Endometrium (tissue), 2 donors: ENCODE data around the gene CUBN.

Experiments used
- FAIRE-seq: peaks from 2 replicates; lab custom pipeline; 2012; peaks lifted over from hg19 to GRCh38; lab: Jason Lieb, UNC
- donor health status: control.
- donor health status: control.

The CUBN gene

DNA sequence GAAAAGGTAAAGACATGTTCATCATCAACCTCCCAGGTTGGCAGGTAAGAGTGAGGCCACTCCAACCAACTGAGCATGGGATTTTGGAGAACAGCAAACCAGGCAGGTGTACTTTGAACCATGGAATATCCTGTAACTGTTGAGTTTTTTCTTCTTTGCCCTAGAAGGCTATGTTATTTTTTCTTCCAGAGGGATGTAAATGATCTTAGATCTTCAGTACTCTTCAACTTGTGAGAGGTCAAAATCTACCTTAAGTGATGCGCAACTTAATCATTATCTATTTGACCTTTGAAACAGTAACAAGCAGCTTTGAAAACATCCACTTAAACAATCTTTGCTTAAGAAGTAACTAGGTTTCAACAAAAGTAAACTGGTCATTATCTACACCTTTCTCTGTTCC lies at the start of gene CUBN:
Gene CUBN, minus strand, starts transcription at position 71 of the 400 bp plus-strand sequence. Its CDS starts 46 bp downstream, at position 25.
- FAIRE-seq: no peak

DNA sequence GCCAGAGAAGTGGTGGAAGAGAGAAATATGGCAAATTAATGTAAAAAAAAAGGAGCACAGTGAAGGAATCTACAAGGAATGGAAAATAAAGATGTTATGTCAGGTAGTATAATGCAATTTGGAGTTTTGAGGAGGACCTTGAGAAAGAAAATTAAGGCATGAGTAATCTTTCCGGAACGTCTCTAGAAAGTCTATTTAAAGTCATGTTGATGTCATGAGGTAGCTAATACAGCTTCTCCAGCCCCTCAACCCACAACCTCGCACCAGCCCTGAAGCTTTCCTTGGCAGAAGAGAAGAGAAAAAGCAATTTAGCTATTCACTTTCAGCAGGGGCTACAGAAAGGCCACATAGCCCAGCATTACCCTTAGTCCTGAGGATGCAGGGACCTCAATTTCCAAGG lies 49.4 kb upstream of the CUBN start:
- FAIRE-seq: no peak

DNA sequence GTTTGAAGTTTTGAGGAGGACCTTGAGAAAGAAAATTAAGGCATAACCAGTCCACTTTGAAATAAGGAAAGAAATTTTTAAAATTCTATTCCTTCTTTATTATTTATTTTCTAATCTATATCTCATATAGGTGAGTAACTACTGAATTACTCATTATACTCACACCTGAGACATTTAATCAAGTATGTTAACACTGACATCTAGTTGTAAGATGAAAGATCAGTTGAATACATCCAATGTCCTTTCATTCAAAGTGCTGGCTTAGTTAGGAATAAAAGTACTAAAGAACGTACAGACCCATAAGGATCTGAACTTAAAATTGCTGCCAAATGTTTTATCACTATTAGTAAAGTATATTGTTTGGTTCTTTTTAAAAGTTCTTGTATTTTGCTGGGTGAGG lies 48.4 kb upstream of the CUBN start:
- no peak for FAIRE-seq

DNA sequence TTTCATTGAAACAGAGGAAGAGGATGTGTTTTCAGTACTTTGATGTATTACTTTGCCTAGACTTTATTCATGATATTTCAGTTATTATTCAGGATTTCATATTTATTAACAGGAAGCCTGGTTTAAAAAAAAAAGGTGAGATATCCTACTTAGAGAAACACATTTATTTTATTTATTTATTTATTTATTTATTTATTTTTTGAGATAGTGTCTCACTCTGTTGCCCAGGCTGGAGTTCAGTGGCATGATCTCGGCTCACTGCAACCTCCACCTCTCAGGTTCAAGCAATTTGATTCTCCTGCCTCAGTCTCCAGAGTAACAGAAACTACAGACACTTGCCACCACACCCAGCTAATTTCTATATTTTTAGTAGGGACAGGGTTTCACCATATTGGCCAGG lies 47.4 kb upstream of the CUBN start:
- FAIRE-seq: no peak

DNA sequence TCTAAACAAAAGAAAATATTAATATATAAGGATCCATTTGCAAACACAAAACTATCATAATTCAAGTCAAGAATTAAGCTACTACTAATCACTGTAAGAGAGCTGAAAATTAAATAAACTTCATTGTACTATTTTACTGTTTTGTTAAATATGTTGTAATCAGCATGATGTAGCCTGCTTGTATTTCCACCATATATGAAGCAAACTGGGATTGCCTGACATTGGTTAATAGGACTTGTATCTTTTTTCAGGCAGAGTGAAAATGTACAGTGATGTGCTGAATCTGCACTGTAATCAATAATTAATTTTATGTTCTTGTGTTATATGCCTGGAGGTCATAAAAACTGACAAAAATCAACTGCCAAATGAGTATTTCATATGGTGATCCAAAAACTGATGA lies 46.5 kb upstream of the CUBN start:
- no peak for FAIRE-seq

DNA sequence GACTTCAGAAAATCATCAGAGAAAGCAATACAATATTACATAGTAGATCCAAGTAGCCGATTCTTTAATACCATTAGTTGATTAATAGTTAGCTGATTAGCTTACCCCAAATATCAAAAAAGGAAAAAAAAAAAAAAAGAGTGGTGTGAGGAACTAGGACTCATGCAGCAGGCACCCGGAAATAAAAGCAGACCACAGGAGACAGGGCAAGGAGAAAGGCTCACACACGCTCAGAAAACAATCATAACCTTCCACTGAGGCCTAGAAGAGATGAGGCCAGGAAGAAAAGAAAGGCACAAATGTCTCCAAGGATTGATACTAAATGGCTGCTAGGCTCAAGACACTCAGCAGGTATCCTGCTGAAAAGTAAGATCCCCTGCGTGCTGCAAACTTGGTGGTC lies 45.9 kb upstream of the CUBN start:
- no peak for FAIRE-seq

DNA sequence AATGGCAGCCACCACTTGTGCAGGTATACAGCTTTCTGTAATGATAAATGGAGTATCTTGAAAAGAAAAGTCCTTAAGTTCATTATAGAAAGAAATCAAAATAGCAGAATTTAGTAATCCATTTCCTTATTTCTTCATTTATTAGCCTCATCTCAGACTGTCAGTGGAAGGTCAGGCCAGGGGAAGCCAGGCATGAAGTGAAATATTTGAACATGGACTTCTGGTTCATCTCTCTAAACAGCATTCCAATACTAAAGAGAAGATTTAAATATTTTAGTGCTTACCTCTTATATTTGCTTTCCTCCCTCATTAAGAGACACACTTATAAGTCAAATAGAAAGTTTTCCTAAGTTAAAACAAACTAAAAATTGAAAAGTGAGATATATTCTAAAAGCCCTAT lies 45.0 kb upstream of the CUBN start:
- no peak for FAIRE-seq

DNA sequence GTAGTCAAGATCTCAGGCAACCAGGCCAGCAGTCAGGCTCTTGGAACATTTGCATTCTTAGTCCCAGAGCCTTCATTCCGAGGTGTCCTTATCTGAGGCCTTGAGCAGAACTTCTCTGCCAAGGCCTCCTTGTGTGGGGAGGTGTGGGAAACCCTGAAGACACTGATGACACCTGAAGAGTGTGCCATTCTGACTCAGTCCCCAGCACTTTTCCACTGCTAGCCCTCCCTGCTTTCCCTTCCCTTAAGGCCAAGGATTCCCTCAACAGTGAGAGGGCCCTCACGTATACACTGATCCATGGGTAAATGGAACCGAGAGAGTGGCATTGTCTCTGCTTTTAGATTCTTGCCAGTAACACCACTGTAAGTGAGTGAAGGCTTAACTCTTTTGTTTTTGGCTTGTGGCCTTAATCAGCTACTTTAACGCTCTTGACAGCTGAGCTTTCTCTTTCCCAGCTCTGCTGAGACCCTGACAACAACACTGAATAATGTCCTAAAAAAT lies 41.6 kb upstream of the CUBN start:
- FAIRE-seq: no peak

DNA sequence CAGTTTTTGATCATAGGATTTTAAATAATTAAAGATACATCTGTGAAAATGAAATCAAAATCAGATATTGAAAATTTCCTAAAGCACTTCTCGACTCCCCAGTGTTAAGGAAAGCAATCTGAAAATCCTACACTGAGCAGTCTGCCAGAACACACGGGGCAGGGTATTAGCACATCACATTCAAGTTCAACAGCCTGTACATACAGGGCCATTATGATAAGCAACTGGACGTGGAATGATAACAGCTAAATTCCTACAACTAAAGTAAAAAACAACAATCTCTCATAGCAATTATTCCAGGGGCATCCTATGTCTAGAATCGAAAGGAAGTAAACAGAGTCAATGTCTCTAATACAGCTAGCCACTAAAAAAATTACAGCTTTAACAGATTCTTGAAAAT lies 40.2 kb upstream of the CUBN start:
- no peak for FAIRE-seq

DNA sequence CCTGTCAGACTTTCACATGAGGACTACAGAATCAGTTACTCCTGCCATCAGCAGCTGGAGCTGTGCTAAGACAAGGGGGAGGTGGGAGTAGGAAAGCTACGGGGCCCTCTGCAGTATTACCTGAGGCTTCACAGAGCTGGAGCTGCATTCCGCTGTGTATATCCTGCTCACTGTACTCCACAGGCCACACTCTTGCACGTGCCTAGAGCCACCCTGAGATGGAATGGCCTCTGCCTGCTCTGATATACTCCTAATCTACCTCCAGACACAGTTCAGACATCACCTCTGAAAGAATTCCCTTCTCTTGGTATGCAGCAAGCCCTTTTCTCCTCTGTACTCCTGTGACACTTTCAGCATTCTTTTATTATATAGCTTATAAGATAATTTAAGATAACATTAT lies 37.1 kb upstream of the CUBN start:
- FAIRE-seq: no peak

DNA sequence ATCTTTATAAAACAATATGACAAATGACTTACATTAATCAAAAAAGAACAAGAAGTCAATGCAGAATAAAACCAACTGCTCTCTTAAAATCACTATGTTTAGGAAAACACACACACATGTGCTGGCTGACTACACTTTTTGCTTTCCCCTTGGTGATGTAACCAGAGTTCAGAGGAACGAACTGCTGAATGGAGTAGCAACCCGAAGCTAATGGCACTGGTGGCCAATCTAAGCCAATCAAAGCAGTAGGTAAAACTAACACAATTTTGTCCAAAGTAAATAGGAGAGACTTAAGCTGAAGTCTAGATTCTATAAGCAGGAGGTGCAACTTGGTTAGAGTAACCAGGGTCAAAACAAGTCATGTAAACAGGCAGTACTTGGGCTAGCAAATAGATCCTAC lies 33.2 kb upstream of the CUBN start:
- no peak for FAIRE-seq

DNA sequence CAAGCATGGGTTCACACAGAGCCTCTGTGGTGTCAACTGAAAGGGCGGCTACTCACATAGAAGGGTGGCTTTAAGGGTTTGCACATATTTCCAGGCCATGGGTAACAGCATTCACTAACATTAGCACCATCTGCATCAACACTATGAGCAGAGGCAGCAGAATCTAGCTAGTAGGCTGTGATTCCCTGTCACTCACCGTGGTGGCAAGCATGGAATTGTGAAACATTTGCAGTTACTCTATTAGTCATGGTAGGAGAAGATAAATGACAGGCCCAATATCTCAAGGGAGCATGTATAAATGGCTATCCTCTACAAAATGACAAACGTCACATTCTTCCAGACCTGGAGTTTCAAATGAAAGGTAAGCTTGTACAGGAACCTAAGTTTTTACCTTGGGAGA lies 32.2 kb upstream of the CUBN start:
- FAIRE-seq: no peak

DNA sequence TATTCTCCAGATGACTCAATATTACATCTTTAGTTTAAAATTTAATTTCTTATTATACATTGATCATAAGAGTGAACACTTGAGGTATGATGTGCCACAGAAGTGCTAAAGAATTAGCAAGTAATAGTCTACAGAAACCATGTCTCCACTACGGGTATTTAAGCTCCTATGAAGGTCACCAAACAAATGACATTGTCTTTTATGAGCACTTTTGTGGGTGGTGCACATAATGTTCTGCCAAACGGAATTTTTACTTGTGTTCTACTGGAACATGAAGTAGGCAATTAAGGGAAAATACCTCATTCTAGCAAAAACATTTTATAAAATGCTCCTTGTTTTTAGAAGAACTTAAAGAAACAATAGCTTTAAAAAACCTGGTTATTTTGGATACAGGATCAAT lies 27.4 kb upstream of the CUBN start:
- FAIRE-seq: peak; percentile 26

DNA sequence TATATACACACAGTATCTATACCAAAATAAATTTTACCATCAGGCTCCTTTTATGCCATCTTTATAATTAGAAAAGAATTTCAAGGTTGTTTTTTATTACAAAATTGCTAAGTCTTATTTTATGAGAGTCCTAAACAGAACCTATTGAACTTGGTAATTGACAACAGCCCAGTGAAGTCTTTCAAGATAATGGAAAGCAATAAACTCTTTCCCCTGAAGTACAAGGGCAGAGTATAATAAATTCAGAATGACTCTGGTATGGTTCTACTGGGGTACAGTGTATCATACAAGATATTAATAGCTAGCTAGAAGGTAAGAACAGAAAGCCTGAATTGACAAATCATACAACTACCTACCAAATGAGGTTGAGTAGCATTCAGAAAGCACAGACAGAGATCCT lies 26.2 kb upstream of the CUBN start:
- no peak for FAIRE-seq

DNA sequence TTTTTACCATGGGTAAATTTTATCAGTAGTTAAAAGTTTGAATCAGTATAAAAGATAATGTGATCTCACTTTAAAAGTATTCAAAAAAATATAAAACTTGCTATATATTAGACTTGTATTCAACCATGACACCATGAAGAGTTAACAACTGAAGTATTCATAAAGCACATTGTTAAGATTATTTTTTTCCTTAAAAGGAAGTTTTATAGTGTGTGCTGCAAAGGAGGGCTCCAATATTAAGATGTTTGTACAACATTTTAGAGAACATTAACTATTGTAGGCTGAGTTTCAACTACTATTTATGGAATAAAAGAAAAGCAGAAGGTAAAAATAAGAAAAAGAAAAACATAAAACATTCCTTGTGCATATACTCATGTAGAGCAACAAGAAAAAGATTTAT lies 24.5 kb upstream of the CUBN start:
- peak; percentile 78 for FAIRE-seq

DNA sequence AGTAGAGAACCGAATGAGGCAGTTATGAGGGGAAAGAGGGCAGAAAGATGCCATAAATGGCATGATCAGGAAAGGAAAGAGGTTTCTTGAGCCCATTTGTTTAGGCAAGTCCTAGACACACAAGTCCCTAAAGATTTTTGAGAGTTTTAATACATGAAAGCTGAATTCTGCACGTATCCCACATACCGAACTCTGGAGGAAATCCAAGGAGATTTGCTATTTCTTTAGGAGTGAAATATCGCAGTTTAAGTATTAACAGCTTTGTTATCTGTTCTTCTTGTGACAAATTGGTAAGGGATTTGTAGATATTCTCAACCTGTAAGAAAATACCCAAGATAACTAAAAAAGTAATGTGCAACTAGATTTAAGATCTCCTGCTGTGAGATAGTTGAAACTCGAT lies 23.7 kb upstream of the CUBN start:
- no peak for FAIRE-seq

DNA sequence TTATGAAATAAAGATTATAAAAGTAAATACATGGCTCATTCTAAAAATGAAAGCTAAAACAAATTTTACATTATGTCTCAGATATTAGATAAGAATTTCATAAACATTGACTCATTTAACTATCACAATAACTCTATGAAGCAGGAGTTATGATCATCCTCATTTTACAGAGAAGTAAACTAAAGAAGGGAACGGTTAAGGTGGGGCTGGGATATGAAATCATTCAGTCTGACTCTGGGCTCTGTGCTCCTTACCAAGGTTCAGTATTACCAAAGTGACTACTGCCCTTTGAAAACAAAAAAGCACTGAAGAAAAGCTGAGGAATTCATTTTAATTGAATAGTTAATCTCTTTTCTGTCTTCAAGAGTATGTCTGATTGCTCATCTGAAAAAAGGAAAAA lies 22.1 kb upstream of the CUBN start:
- FAIRE-seq: no peak

DNA sequence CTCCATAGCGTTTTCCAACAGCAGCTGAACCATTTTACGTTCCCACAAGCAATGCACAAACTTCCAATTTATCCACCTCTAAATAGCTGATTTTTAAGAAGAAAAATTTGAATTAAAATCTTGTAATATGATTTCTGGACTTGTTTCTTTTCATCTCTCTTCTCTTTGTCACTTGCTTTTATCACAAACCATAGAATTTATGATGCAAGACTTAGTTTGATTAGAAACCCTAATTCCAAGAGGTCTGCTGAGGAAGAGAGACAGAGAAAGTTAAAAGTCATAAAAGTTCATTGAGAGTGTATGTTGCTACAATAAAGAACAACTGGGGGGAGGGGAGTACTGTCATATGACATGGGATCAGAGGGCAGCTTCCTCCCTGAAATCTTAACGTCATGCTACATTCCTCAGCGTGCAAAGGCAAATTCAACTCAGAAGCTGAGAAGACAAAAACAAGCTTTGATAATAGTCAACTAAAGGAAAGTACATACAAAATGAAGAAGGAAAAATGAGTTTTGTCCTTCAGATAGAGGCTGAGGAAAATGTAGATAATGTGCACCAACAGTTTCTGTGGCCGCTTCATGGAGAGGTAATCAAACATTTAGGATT lies 18.4 kb upstream of the CUBN start:
- FAIRE-seq: peak; percentile 37

DNA sequence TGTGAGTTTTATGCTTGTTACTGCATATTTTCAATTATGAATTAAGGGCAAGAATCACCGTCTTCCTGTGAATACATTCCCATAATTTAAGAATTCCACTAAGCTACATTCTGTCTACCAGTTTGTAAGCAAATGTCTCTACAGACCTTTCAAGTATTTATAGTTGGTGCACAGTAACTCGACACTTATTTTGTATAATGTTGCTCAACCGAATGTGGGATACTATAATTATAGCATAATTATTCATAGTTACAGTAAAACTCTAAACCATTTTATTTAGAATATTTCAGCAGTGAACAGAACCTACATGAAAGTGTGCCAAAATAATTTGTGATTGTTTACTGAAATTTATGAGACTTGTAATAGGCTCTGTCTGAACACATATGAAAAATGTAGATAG lies 17.3 kb upstream of the CUBN start:
- FAIRE-seq: peak; percentile 51

DNA sequence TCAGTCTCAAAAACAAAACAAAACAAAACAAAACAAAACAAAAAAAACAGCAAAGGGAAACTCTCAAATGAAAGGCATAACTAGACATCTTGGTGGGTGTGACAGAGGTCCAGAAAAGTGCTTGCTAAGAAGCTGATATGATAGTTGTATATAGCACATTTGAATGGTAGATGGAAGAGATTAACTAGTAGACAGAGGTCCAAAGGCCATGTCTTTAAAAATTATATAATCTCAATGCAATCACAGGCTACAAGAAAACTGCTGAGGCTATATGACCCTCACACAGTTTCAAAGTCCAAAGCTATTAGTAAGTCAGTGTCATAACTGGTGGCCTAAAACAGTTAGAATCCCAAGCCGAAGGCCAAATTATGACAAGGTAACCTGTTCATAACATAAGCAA lies 15.6 kb upstream of the CUBN start:
- FAIRE-seq: no peak

DNA sequence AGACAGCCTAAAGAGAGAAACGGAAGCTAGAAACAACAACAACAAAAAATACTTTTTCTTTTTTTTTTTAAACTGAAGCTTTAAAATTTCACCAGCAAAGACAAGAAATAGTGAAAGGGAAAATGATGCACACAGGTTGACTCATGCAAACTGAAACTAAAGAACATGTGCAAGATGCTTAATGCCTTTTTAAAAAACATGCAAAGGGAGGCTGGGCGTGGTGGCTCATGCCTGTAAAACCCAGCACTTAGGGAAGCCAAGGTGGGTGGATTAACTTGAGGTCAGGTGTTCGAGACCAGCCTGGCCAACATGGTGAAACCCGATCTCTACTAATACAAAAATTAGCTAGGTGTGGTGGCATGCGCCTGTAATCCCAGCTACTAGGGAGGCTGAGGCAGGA lies 15.1 kb upstream of the CUBN start:
- FAIRE-seq: no peak

DNA sequence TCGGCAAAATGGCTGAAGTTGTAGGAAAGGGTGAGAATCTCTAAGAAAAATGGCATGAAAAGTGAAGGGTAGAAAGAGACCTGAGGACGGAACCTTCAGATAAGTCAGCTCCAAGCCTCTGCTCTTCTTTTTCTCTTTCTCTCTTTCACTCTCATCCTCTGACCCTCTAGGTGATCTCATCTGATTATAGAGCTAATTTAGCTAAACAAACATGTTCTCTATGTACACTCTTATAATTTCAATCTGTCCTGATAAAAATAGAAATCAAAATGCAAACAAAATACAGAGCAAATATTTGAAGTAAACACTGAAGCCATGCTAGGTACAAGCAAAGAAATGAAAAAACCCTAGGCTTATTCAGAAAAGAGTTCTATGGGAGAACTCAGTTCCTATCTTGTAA lies 14.4 kb upstream of the CUBN start:
- no peak for FAIRE-seq

DNA sequence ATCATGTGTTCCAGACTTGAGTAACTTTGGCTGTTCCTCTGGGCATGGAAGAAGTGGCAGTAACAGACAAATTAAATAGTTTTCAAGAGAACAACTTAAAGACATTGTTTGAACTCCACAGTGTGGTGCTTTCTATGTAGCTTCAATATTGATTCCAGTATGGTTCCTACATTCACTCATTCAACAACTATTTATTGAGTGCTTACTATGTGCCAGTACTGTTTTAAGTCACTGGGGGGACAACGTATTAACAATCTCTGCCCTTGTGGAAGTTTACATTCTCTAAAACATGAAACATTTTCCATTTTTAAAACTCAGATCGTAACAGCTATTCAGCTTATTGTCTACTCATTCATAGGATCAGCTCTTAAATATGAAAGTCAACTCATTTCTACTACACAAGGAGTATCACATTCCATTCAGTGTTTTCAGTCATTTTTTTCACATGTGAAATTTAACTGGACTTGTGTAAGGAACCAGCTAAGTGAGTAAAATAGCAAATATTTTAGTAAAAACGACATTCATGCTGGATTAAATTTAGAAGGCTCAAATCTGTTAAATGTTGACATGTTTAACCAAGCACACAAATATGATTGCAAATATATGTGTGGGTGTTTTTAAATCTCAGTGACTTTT lies 13.6 kb upstream of the CUBN start:
- no peak for FAIRE-seq

DNA sequence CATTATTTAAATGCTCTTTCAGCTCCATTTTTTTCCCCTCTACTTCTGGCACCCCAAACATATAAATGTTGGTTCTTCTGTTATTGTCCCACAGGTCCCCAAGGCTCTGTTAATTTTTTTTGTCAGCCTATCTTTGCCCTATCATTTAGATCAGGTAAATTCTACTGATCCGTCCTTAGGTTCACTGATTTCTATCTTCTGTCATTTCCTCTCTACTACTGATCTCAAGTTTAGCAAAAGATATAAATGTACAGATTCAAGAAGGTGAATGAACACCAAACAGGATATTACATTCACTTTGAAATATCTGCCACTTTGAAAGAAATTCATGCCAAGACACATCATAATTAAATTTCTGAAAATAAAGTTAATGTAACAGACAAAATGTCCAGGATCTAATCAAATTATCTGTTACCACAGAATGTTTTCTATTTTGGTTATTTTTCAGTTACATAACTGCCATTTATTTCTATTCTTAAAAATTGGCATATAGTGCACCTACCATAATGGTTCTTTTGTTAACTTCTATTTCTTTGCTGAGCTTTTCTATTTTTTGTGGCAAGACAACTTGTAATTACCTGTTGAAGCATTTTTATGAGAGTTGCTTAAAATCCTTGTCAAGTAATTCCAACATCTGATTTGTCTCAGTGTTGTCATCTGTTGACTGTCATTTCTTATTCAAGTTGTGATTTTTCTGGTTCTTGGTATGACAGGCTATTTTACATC lies 12.1 kb upstream of the CUBN start:
- FAIRE-seq: no peak
